ENCODE results near the gene CORO1C. TPM values are rescaled to one million over a fixed set of nuclear protein-coding genes. Genes with fewer than 3 reads are reported as not detected.

The CORO1C gene
- polyA plus RNA-seq, 1 of the 3 experiments (the other 2 are of a cell fraction): 150 TPM

- 34% methylated on average over 4 of the region's 4 CpGs for WGBS (ENCODE audit: low lambda C conversion rate)
- H3K27me3 ChIP-seq (ENCODE audit: insufficient read depth): no peaks in the 10 kb centered on the region
These were observed 19.2 kb upstream of the CORO1C start for GRCh38 chr12:108750526-108750925.

GRCh38 chr12:108747563-108747962 is 16.2 kb upstream of the CORO1C start:
- DNase-seq: no peak
- H3K4me1 ChIP-seq (ENCODE audit: control insufficient read depth in 1 of 2, insufficient read depth in 2 of 2, low read depth in 1 of 2, low read length in 1 of 2): peaks cover 8 to 11% of the 10 kb centered on the region in 2 experiments; a peak in 2 of 4 replicates
- H4K20me1 ChIP-seq (ENCODE audit: insufficient read depth): no peaks in the 10 kb centered on the region
- no peaks in the 10 kb centered on the region for H3K79me2 ChIP-seq (ENCODE audit: insufficient read depth)
- H3K4me3 ChIP-seq (ENCODE audit: low read depth in 2 of 2, low read length in 1 of 2): no peak overlapping the region
- TF ChIP-seq MEF2A (IDR thresholded peaks at IDR 0.05; ENCODE audit: borderline replicate concordance, low read depth): no peak
- TF ChIP-seq ZBTB33 (IDR thresholded peaks at IDR 0.05; ENCODE audit: borderline replicate concordance, low read depth): no peak
- TF ChIP-seq GATA2 (CRISPR knock-in tag; IDR thresholded peaks at IDR 0.05): no peak
- TF ChIP-seq RXRA (IDR thresholded peaks at IDR 0.05; ENCODE audit: borderline replicate concordance, low read depth): no peak
- TF ChIP-seq MXI1 (IDR thresholded peaks at IDR 0.05; ENCODE audit: low read depth, low read length): no peak
- no peak overlapping the region for H3K9ac ChIP-seq
- no peaks in the 10 kb centered on the region for H3K36me3 ChIP-seq (replicated peaks in 1 of 2; ENCODE audit: control insufficient read depth in 1 of 2, insufficient read depth in 2 of 2, low read length in 1 of 2)
- 96% methylated on average over 3 of the region's 3 CpGs for WGBS (ENCODE audit: low lambda C conversion rate)
- H3K9me3 ChIP-seq: no peaks in the 10 kb centered on the region
- no peak overlapping the region for H2AFZ ChIP-seq (ENCODE audit: low read depth)
- no peaks in the 10 kb centered on the region for H3K27me3 ChIP-seq (ENCODE audit: insufficient read depth)
- H3K27ac ChIP-seq (ENCODE audit: low read depth in 2 of 2, low read length in 1 of 2): no peak overlapping the region
- no peak overlapping the region for H3K4me2 ChIP-seq
- H3K9me2 ChIP-seq: no peaks in the 10 kb centered on the region
- ChIA-PET POLR2A (no interaction called here), CTCF (no interaction called here)
- H3F3A ChIP-seq (replicated peaks; ENCODE audit: insufficient read depth): no peaks in the 10 kb centered on the region

More at GRCh38 chr12:108750526-108750925, 19.2 kb upstream of the CORO1C start:
- CTCF ChIA-PET: interaction anchor here (2.2 kb wide), 1 partner anchor 133 kb away, joined by 5 read pairs; no protein-coding TSS in a partner anchor
- H4K20me1 ChIP-seq (ENCODE audit: insufficient read depth): no peaks in the 10 kb centered on the region
- H3K9ac ChIP-seq: no peak overlapping the region
- no peak overlapping the region for H3K4me2 ChIP-seq
- 0 out of 2 replicates have a peak overlapping the region, but pooled peaks have one; percentile 2 for H2AFZ ChIP-seq (ENCODE audit: low read depth)
- no peaks in the 10 kb centered on the region for H3K9me3 ChIP-seq
- H3K4me1 ChIP-seq (ENCODE audit: control insufficient read depth in 1 of 2, insufficient read depth in 2 of 2, low read depth in 1 of 2, low read length in 1 of 2): peaks cover 8 to 11% of the 10 kb centered on the region in 2 experiments; a peak in 2 of 4 replicates
- no peaks in the 10 kb centered on the region for H3K79me2 ChIP-seq (ENCODE audit: insufficient read depth)
- no peaks in the 10 kb centered on the region for H3K36me3 ChIP-seq (replicated peaks in 1 of 2; ENCODE audit: control insufficient read depth in 1 of 2, insufficient read depth in 2 of 2, low read length in 1 of 2)
- H3K9me2 ChIP-seq: no peaks in the 10 kb centered on the region
- DNase-seq: no peak
- POLR2A ChIA-PET: no interaction called here
- no peaks in the 10 kb centered on the region for H3F3A ChIP-seq (replicated peaks; ENCODE audit: insufficient read depth)
- H3K27ac ChIP-seq (ENCODE audit: low read depth in 2 of 2, low read length in 1 of 2): peak overlapping the region in 1 of 2 experiments; percentile 43; a peak in 2 of 4 replicates
- H3K4me3 ChIP-seq (ENCODE audit: low read depth in 2 of 2, low read length in 1 of 2): no peak overlapping the region
- TF ChIP-seq PBX3 (IDR thresholded peaks at IDR 0.05): peak; percentile 27; the same call in 1 of the 2 replicates
- no peak for TF ChIP-seq RXRA (IDR thresholded peaks at IDR 0.05; ENCODE audit: borderline replicate concordance, low read depth)

- no peaks in the 10 kb centered on the region for H3K79me2 ChIP-seq (ENCODE audit: insufficient read depth)
- no peak overlapping the region for H3K4me3 ChIP-seq (ENCODE audit: low read depth in 2 of 2, low read length in 1 of 2)
- no peaks in the 10 kb centered on the region for H4K20me1 ChIP-seq (ENCODE audit: insufficient read depth)
- DNase-seq: no peak
- H3K27ac ChIP-seq (ENCODE audit: low read depth in 2 of 2, low read length in 1 of 2): no peak overlapping the region
- H3K9me3 ChIP-seq: no peaks in the 10 kb centered on the region
- H2AFZ ChIP-seq (ENCODE audit: low read depth): no peak overlapping the region
- no peaks in the 10 kb centered on the region for H3F3A ChIP-seq (replicated peaks; ENCODE audit: insufficient read depth)
- no peak overlapping the region for H3K9ac ChIP-seq
- peaks cover 4 to 5% of the 10 kb centered on the region in 2 experiments; a peak in 2 of 4 replicates for H3K4me1 ChIP-seq (ENCODE audit: control insufficient read depth in 1 of 2, insufficient read depth in 2 of 2, low read depth in 1 of 2, low read length in 1 of 2)
- WGBS (ENCODE audit: low lambda C conversion rate): 87% methylated on average over 4 of the region's 5 CpGs
- POLR2A ChIA-PET: no interaction called here
- no peaks in the 10 kb centered on the region for H3K9me2 ChIP-seq
- H3K36me3 ChIP-seq (replicated peaks in 1 of 2; ENCODE audit: control insufficient read depth in 1 of 2, insufficient read depth in 2 of 2, low read length in 1 of 2): no peaks in the 10 kb centered on the region
- no peaks in the 10 kb centered on the region for H3K27me3 ChIP-seq (ENCODE audit: insufficient read depth)
- CTCF ChIA-PET: interaction anchor here (1.4 kb wide), 1 partner anchor 9 kb away, joined by 3 read pairs; no protein-coding TSS in a partner anchor
- no peak overlapping the region for H3K4me2 ChIP-seq
- TF ChIP-seq RXRA (IDR thresholded peaks at IDR 0.05; ENCODE audit: borderline replicate concordance, low read depth) (no peak), IRF3 (IDR thresholded peaks at IDR 0.05; ENCODE audit: low read depth, low read length) (no peak), FOXM1 (IDR thresholded peaks at IDR 0.05; ENCODE audit: low read depth) (no peak), YY1 (IDR thresholded peaks at IDR 0.05; ENCODE audit: low read depth) (no peak), FOSL2 (IDR thresholded peaks at IDR 0.05; ENCODE audit: borderline replicate concordance, low read depth) (no peak), EZH2phosphoT487 (IDR thresholded peaks at IDR 0.05; ENCODE audit: borderline replicate concordance, low read depth) (no peak), ELF1 (IDR thresholded peaks at IDR 0.05) (no peak), USF2 (IDR thresholded peaks at IDR 0.05; ENCODE audit: borderline replicate concordance, low read depth, low read length) (no peak), TEAD4 (IDR thresholded peaks at IDR 0.05; ENCODE audit: borderline replicate concordance, insufficient read depth) (no peak), NFIC (IDR thresholded peaks at IDR 0.05; ENCODE audit: borderline replicate concordance) (no peak), JUND (IDR thresholded peaks at IDR 0.05) (no peak), RAD21 (IDR thresholded peaks at IDR 0.05; ENCODE audit: low read length) (no peak), MAX (IDR thresholded peaks at IDR 0.05; ENCODE audit: low read depth) (no peak)
These were observed 14.3 kb upstream of the CORO1C start for GRCh38 chr12:108745641-108746040.
